Measurements from ENCODE around the gene RAPGEF1.

DNA sequence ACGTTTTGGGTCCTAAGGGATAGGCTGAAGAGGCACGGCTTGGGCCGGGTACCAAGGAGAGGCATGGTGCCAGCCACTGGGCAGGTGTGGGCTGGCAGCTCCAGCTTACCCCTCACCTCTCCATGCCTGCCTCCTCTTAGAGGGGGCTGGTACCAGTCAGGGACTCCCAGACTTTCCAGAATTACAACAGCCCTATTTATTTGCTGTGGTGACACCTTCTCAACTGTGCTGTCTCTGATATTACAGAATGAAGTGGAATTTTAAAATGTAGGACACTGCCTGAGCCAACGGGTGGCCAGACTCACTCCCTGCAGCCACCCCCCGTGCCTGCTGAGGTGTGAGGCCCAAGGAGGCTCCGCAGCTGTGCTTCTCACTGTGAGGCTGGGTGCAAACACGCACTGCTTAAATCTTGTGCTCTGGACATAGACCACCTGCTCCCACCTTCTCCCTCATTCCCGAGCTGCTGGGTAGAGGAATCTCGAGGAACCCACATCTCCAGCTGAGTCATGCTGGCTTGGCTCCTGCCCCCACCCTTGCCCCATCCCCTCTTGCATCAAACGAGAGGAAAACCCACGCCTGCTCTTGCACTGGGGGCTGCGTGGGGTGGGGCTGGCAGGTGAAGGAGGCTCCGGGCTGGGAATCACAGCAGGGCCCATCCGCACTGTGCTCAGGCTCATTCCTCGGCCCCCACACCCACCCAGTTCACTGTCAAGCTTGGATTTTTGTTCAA lies 146.6 kb downstream of the RAPGEF1 start:
- TF ChIP-seq CTCF (IDR thresholded peaks at IDR 0.05) (no peak), POLR2A (IDR thresholded peaks at IDR 0.05) (no peak), EP300 (IDR thresholded peaks at IDR 0.05) (no peak)

Measured in ovary (tissue), 3 donors.